ENCODE data around the gene ZNF792.

The ZNF792 gene

DNA sequence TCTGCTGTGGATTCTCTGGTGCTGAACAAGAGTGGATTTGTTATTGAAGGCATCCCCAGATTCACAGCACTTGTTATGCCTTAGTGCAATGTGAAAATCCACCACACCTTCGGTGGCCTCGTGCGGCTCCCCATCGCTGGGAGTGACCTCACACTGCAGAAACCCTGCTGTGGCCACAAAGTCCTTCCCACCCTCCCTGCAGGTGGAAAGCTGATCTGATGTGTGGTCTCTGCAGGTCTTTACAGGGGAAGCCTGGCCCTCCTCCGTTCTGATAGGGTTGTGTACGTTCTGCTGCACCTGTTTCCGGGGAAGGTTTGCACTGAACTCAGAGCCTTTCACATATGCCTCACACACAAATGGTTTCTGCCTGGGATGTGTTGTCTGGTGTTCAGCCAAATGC lies 5.0 kb downstream of the ZNF792 start:
- TF ChIP-seq, protein P1, sequence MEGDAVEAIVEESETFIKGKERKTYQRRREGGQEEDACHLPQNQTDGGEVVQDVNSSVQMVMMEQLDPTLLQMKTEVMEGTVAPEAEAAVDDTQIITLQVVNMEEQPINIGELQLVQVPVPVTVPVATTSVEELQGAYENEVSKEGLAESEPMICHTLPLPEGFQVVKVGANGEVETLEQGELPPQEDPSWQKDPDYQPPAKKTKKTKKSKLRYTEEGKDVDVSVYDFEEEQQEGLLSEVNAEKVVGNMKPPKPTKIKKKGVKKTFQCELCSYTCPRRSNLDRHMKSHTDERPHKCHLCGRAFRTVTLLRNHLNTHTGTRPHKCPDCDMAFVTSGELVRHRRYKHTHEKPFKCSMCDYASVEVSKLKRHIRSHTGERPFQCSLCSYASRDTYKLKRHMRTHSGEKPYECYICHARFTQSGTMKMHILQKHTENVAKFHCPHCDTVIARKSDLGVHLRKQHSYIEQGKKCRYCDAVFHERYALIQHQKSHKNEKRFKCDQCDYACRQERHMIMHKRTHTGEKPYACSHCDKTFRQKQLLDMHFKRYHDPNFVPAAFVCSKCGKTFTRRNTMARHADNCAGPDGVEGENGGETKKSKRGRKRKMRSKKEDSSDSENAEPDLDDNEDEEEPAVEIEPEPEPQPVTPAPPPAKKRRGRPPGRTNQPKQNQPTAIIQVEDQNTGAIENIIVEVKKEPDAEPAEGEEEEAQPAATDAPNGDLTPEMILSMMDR (IDR thresholded peaks at IDR 0.05): no peak
- no peak overlapping the region for H3K4me3 ChIP-seq
- DNase-seq: no peak
- peaks cover 53 to 70% (median 54%) of the 10 kb centered on the region in 3 donors for H3K36me3 ChIP-seq
- no peak overlapping the region for H3K27ac ChIP-seq
- no peaks in the 10 kb centered on the region for H3K27me3 ChIP-seq
- peaks cover 0 to 21% (median 10%) of the 10 kb centered on the region in 4 donors for H3K4me1 ChIP-seq
- peaks cover 8 to 72% (median 64%) of the 10 kb centered on the region in 3 donors for H3K9me3 ChIP-seq
- intact Hi-C loops (cut with DNase I; ENCODE audit: low total_unique reads): no loop called here

DNA sequence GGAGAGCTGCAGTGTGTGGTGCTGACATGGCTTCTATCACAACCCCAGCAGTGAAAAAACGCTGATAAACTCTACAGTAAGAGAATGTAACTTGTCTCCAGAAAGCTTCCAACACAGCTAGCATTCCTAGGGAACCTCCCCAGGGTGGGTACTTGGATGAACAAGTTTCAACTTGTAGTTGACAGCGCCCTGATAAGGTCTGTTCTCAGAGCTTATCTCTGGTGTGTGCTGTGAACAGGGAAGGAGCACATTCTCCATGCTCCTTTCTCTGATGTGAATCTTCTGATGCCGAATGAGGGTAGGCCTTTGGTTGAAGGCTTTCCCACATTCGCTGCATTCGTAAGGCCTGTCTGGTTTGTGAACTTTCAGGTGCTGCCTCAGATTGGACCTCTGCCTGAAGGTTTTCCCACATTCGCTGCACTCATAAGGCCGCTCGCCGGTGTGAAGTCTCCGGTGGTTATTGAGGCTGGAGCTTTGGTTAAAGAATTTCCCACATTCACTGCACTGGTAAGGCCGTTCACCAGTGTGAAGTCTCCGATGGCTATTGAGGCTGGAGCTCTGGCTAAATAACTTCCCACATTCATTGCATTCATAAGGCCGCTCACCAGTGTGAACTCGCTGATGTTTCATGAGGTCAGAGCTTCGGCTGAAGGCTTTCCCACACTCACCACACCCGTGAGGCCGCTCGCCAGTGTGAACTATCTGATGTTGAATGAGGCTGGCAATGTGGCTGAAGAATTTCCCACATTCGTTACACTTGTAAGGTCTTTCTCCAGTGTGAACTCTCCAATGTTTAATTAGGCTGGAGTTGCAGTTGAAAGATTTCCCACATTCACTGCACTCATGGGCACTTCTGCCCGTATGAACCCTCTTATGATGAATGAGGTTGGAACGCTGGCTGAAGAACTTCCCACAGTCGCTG lies 5.9 kb downstream of the ZNF792 start:
- intact Hi-C loops (cut with DNase I; ENCODE audit: low total_unique reads): no loop called here
- peaks cover 0 to 16% (median 6%) of the 10 kb centered on the region in 4 donors for H3K4me1 ChIP-seq
- H3K27me3 ChIP-seq: no peaks in the 10 kb centered on the region
- H3K9me3 ChIP-seq: peaks cover 8 to 81% (median 66%) of the 10 kb centered on the region in 3 donors
- TF ChIP-seq, protein P1 (IDR thresholded peaks at IDR 0.05): no peak
- H3K36me3 ChIP-seq: peaks cover 53 to 74% (median 63%) of the 10 kb centered on the region in 3 donors
- H3K27ac ChIP-seq: no peak overlapping the region
- H3K4me3 ChIP-seq: no peak overlapping the region
- DNase-seq: no peak

DNA sequence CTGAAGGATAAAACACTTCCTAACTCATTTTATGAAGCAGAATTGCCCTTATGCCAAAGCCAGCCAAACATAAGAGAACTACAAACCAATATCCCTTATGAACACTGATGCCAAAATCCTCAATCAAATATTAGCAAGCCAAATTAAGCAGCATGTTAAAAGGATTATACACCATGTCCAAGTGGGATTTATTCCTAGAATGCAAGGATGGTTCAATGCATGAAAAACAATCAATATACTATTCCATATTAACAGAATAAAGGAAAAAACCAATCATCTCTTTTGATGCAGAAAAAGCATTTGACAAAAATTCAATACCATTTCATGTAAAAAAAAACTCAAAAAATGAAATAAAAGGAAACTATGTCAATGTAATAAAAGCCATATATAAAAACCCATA lies 10.9 kb downstream of the ZNF792 start:
- intact Hi-C loops (cut with DNase I; ENCODE audit: low total_unique reads): no loop called here
- peaks cover 38 to 78% (median 58%) of the 10 kb centered on the region in 3 donors for H3K36me3 ChIP-seq
- no peak for DNase-seq

DNA sequence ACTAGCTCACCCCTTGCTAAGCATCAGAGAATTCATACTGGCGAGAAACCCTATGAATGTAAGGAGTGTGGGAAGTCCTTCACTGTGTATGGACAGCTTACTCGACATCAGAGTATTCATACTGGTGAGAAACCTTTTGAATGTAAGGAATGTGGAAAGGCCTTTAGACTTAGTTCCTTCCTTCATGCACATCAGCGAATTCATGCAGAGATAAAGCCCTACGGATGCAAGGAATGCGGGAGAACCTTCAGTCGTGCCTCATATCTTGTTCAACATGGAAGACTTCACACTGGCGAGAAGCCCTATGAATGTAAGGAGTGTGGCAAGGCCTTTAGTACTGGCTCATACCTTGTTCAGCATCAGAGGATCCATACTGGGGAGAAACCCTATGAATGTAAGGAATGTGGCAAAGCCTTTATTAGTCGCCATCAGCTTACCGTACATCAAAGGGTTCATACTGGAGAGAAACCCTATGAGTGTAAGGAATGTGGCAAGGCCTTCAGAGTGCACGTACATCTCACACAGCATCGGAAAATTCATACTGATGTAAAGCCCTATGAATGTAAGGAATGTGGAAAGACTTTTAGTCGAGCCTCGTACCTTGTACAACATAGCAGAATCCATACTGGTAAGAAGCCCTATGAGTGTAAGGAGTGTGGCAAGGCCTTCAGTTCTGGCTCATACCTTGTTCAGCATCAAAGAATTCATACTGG lies 20.0 kb downstream of the ZNF792 start:
- TF ChIP-seq, protein P1 (IDR thresholded peaks at IDR 0.05): no peak
- Histone ChIP-seq H3K4me1 (no peaks in the 10 kb centered on the region), H3K27me3 (no peaks in the 10 kb centered on the region), H3K9me3 (peaks cover 0 to 49% (median 13%) of the 10 kb centered on the region in 3 donors), H3K36me3 (peaks cover 41 to 54% (median 43%) of the 10 kb centered on the region in 3 donors), H3K27ac (no peak overlapping the region), H3K4me3 (no peak overlapping the region)
- DNase-seq: no peak
- intact Hi-C loops (cut with DNase I; ENCODE audit: low total_unique reads): no loop called here

More for the DNA sequence above, 10.9 kb downstream of the ZNF792 start:
- Histone ChIP-seq H3K27me3 (no peaks in the 10 kb centered on the region), H3K27ac (no peak overlapping the region), H3K4me3 (no peak overlapping the region), H3K9me3 (peaks cover 5 to 90% (median 44%) of the 10 kb centered on the region in 3 donors), H3K4me1 (no peaks in the 10 kb centered on the region)
- TF ChIP-seq, protein P1 (IDR thresholded peaks at IDR 0.05): no peak

DNA sequence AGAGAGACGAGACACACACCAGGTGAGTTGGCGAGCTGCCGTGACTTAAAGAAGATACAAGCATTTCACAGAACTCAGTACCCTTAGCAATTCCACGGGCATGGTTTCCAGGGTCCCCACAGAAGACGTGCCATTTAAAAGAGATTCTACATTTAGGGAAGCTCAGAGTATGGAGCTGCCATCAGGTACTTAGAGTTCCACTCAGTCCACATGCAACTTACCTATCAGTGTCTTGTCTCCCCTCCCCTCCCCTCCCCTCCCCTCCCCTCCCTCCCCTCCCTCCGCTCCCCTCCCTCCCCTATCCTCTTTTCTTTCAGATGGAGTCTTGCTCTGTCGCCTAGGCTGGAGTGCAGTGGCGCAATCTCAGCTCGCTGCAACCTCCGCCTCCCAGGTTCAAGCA lies 25.1 kb downstream of the ZNF792 start:
- Histone ChIP-seq H3K27ac (no peak overlapping the region), H3K4me3 (no peak overlapping the region), H3K36me3 (peaks cover 50 to 69% (median 57%) of the 10 kb centered on the region in 3 donors), H3K4me1 (no peaks in the 10 kb centered on the region), H3K27me3 (no peaks in the 10 kb centered on the region), H3K9me3 (peaks cover 0 to 9% (median 2%) of the 10 kb centered on the region in 3 donors)
- DNase-seq: no peak
- intact Hi-C loops (cut with DNase I; ENCODE audit: low total_unique reads): no loop called here
- TF ChIP-seq, protein P1 (IDR thresholded peaks at IDR 0.05): no peak
